C4-2B (cell line): Measurements from ENCODE around the gene BMP2.

ENCODE experiments used
- H3K27ac ChIP-seq: fragments of 450-650 bp; 2 replicates; pipeline ENCODE4 v1.5.1; 2017
- CTCF ChIP-seq: fragments of 450-650 bp; conservative IDR thresholded peaks from 2 replicates; pipeline ENCODE4 v1.5.1; 2017; ENCODE audit warnings: mild to moderate bottlenecking
- ZFX ChIP-seq: fragments of 450-650 bp; IDR thresholded peaks from 2 replicates; pipeline ENCODE4 v1.6.1; 2017

BMP2 gene

GRCh38 chr20:6767536-6768227, at the start of gene BMP2:
BMP2 (plus strand) TSS chr20:6767686; CDS start chr20:6770127, 2,441 bp downstream.
- H3K27ac ChIP-seq, result no peak within 1 kb of the TSS

GRCh38 chr20:6718662-6719368, 48.7 kb upstream of the BMP2 start:
- no peak overlapping the region for H3K27ac ChIP-seq
- TF ChIP-seq CTCF (no peak), ZFX (no peak)

More at GRCh38 chr20:6767536-6768227, at the start of gene BMP2:
- no peak for TF ChIP-seq ZFX
- no peak for TF ChIP-seq CTCF

- no peak for TF ChIP-seq ZFX
- TF ChIP-seq CTCF, result no peak
- H3K27ac ChIP-seq, result no peak overlapping the region
Measured at GRCh38 chr20:6719369-6719721, 48.1 kb upstream of the BMP2 start.

GRCh38 chr20:6726761-6727160, 40.7 kb upstream of the BMP2 start:
- TF ChIP-seq CTCF, result no peak
- no peak for TF ChIP-seq ZFX

GRCh38 chr20:6730672-6731328, 36.7 kb upstream of the BMP2 start:
- TF ChIP-seq ZFX (no peak), CTCF (no peak)
- no peak overlapping the region for H3K27ac ChIP-seq

More at GRCh38 chr20:6726761-6727160, 40.7 kb upstream of the BMP2 start:
- no peak overlapping the region for H3K27ac ChIP-seq

GRCh38 chr20:6732001-6732447, 35.5 kb upstream of the BMP2 start:
- no peak overlapping the region for H3K27ac ChIP-seq
- TF ChIP-seq CTCF (no peak), ZFX (no peak)

GRCh38 chr20:6732851-6733250, 34.6 kb upstream of the BMP2 start:
- TF ChIP-seq CTCF, result no peak
- no peak for TF ChIP-seq ZFX
- no peak overlapping the region for H3K27ac ChIP-seq
